SIG-M5 (cell line): ENCODE results near the gene DLGAP4.

Source experiments
- DNase-seq: peaks from one replicate; lab custom pipeline; 2025; lab: John Stamatoyannopoulos, UW

Gene DLGAP4

GRCh38 chr20:36407199-36407733, 101.1 kb downstream of the DLGAP4 start:
- DNase-seq: no peak

- no peak for DNase-seq
Observed at GRCh38 chr20:36408219-36408618, 102.1 kb downstream of the DLGAP4 start.

- no peak for DNase-seq
Observed at GRCh38 chr20:36411861-36412454, 105.8 kb downstream of the DLGAP4 start.

GRCh38 chr20:36415475-36416002, 109.4 kb downstream of the DLGAP4 start:
- DNase-seq: no peak

- DNase-seq: no peak
Observed at GRCh38 chr20:36418711-36419110, 112.6 kb downstream of the DLGAP4 start.

- no peak for DNase-seq
Observed at GRCh38 chr20:36421641-36422040, 115.5 kb downstream of the DLGAP4 start.

GRCh38 chr20:36424314-36424713, 118.2 kb downstream of the DLGAP4 start:
- no peak for DNase-seq

- no peak for DNase-seq
Observed at GRCh38 chr20:36425166-36425565, 119.0 kb downstream of the DLGAP4 start.

- no peak for DNase-seq
Observed at GRCh38 chr20:36431604-36432003, 125.5 kb downstream of the DLGAP4 start.

GRCh38 chr20:36432096-36432495, 126.0 kb downstream of the DLGAP4 start:
- DNase-seq: no peak

GRCh38 chr20:36434383-36434782, 128.2 kb downstream of the DLGAP4 start:
- DNase-seq: no peak

GRCh38 chr20:36435124-36435523, 129.0 kb downstream of the DLGAP4 start:
- DNase-seq: no peak

GRCh38 chr20:36435592-36436541, 129.7 kb downstream of the DLGAP4 start:
- no peak for DNase-seq

GRCh38 chr20:36439040-36439730, 133.0 kb downstream of the DLGAP4 start:
- no peak for DNase-seq

GRCh38 chr20:36439731-36440072, 133.6 kb downstream of the DLGAP4 start:
- DNase-seq: no peak

GRCh38 chr20:36440370-36441026, 134.4 kb downstream of the DLGAP4 start:
- DNase-seq: no peak

- DNase-seq: no peak
Observed at GRCh38 chr20:36441027-36441414, 134.9 kb downstream of the DLGAP4 start.

- no peak for DNase-seq
Observed at GRCh38 chr20:36441416-36441815, 135.3 kb downstream of the DLGAP4 start.

- DNase-seq: no peak
Observed at GRCh38 chr20:36445847-36446246, 139.7 kb downstream of the DLGAP4 start.

GRCh38 chr20:36446557-36446956, 140.4 kb downstream of the DLGAP4 start:
- DNase-seq: no peak

- DNase-seq: no peak
Observed at GRCh38 chr20:36447101-36447500, 141.0 kb downstream of the DLGAP4 start.

GRCh38 chr20:36449663-36450062, 143.5 kb downstream of the DLGAP4 start:
- DNase-seq: no peak
